HG03565 (cell line): Measurements from ENCODE around the gene ZFY.
"Not testable (repeated sequence)": the region's sequence is repeated elsewhere in the genome, so short reads cannot be mapped to it uniquely, and the experiment has no call there.

Source experiments
- ATAC-seq: cut with Tn5 transposase; IDR thresholded peaks from one replicate; pipeline ENCODE4 v1.9.1; 2021; ENCODE audit warnings: mild to moderate bottlenecking, moderate library complexity; ENCODE audit not compliant: unreplicated experiment

Gene ZFY

DNA sequence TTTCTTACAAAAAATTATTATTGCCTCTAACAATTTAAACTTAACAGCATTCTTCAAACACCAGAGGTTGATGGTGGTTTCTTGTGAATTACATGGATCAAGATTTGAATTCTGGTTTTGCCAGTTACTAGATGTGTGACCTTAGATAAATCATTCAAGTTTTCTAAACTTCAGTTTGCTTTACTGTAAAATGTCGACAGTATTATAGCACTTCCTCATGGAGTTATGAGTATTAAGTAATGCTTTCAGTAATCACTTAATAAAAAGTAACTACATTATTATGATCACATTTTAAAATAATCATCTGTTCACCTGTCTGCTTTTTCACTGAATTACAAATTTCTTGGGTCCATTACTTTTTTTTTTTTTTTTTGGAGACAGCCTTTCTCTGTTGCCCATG is 37.5 kb downstream of the ZFY start:
- ATAC-seq, result peak; percentile 25

DNA sequence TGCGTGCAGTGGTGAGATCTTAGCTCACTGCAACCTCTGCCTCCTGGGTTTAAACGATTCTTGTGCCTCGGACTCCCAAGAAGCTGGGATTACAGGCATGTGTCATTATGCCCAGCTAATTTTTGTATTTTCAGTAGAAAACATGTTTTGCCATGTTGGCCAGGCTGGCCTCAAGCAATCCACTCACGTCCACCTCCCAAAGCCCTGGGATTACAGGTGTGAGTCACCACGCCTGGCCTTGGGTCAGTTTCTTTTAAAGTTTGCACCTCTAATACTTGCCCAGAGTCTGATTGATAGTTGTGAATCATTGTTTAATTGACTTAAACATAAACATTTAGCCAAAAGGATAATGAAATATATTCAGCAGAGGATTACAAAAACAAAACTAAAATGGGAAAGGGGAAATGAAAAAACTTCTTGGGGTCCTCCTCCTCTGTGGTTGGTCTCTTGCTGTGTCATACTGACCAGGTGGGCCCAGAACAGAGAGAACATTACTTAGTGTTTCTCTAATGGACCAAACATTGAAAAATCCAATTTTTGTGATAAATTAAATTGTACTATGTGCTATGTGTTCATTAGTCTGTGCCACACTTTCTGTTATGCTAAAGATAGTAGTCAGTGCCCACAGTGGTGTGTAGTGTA is 38.0 kb downstream of the ZFY start:
- ATAC-seq, result peak; percentile 54

DNA sequence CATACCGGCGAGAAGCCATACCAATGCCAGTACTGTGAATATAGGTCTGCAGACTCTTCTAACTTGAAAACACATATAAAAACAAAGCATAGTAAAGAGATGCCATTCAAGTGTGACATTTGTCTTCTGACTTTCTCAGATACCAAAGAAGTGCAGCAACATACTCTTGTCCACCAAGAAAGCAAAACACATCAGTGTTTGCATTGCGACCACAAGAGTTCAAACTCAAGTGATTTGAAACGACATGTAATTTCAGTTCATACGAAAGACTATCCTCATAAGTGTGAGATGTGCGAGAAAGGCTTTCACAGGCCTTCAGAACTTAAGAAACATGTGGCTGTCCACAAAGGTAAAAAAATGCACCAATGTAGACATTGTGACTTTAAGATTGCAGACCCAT is 44.1 kb downstream of the ZFY start:
- no peak for ATAC-seq

DNA sequence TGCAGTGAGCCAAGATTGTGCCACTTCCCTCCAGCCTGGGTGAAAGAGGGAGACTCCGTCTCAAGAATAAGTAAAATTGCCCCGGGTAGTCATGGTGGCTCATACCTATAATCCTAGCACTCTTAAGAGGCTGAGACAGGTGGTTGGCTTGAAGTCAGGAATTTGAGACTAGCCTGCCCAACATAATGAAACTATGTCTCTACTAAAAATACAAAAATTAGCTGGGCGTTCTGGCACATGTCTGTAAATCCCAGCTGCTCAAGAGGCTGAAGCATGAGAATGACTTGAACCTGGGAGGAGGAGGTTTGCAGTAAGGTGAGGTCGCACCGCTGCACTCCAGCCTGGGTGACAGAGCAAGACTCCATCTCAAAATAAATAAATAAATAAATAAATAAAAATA is 49.3 kb downstream of the ZFY start:
- ATAC-seq, result no peak

DNA sequence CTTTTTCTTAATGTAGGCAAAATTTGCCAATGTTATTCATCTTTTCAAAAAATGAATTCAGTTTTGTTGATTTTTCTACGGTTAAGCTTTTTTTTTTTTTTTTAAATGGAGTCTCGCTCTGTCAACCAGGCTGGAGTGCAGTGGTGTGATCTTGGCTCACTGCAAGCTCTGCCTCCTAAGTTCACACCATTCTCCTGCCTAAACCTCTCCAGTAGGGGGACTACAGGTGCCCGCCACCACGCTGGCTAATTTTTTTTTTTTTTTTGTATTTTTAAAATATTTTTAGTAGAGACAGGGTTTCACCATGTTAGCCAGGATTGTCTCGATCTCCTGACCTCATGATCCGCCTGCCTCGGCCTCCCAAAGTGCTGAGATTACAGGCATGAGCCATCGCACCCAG is 52.0 kb downstream of the ZFY start:
- not testable (repeated sequence) for ATAC-seq

DNA sequence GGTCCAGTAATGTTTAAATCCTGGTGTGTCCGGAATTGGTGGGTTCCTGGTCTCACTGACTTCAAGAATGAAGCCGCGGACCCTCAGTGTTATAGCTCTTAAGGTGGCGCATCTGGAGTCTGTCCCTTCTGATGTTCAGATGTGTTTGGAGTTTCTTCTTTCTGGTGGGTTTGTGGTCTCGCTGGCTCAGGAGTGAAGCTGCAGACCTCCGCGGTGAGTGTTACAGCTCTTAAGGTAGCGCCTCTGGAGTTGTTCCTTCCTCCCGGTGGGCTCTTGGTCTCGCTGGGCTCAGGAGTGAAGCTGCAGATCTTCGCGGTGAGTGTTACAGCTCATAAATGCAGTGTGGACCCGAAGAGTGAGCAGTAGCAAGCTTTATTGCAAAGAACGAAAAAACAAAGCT is 62.2 kb downstream of the ZFY start:
- ATAC-seq, result not testable (repeated sequence)

DNA sequence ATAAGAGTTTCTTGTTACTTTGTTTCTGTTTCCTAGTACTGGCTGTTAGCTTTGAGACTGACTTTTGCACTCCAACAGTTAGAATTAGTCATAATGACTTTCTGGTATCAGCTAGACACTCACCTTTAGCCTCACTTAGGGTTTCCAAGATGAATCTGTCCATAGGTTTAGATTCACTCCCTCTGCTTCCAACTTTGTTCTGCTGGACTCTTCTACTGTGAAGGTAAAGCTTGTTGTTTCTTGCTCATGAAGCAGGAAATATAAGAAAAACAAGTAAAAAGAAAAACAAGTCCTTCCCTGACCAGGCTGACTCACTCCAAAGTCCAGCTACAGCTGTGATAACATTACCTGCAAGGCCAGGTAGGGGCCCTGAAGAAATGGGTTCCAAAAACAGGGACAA is 67.0 kb downstream of the ZFY start:
- ATAC-seq, result peak; percentile 31

DNA sequence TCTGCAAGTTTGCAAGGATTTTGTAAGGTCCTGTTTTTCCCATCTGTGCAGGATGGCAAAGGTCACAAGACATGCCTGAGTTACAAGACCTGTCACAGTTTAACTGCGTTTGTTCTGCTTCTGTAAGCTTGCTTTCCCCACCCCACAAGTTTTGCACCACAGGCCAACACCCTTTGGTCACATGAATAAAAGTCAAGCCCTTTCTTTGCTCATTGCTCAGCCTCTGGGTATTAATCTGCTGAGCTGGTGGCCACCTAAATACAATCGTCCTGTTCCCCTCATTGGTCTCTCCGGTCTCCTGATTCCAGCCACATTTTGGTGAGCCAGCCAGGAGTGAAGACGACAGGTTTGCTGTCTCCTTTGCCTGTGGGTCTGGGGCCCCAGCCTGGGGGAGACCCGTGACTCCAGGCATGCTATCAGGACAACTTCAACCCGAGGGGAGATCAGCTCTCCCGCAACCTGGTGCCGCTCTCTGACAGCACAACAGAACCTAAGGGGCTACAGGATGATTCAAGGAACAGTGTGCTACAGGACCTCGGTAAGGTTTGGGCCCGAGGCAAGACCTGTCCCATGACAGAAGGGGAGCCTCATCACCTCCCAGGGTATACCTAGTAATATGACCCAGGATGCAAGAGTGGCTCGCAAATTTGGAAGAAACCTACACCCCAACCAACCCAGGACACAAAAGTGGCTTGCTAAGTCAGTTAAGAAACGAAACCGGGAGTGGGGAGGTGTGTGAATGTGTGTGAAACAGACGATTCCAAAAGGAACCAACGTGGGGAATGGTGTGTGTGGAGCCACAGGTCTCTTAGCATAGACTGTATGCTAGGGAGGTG is 67.7 kb downstream of the ZFY start:
- no peak for ATAC-seq

DNA sequence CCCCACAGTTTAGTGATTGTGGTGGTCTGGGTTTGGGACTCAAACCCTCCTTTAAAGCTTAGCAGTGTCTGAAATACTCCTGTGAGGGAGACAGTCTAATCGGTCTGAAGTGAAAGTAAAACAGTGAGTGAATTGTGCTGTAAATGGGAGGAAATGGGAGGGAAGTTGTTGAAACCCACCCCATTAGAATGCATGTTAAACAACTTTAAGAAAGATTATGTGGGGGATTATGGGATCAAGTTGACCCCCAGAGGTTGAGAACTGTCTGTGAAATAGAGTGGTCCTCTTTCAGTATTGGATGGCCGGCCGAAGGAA is 68.3 kb downstream of the ZFY start:
- no peak for ATAC-seq

DNA sequence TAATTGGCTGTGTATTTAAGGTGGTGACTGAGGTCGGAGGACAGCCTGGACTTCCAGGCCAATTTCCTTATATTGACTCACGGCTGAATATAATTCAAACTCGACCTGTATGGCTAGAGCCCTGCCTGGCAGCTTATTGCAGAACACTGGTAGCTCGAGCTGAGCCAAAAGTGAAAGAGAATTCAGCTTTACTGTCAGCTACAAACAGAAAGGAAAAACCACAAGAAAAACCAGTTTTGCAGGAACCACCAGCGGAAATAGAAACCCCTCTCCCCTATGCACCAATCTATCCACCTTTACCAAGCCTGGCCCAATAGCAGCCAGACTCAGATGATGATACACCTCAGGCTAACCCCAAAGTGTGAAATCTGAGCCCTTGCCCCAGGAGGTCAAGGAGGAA is 68.7 kb downstream of the ZFY start:
- ATAC-seq, result peak; percentile 28

DNA sequence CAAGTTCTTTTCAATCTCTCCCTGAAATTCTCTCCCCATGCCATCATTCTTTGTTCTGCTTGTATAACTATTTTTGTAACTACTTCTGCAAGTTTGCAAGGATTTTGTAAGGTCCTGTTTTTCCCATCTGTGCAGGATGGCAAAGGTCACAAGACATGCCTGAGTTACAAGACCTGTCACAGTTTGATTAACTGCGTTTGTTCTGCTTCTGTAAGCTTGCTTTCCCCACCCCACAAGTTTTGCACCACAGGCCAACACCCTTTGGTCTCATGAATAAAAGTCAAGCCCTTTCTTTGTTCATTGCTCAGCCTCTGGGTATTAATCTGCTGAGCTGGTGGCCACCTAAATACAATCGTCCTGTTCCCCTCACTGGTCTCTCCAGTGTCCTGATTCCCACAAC is 70.8 kb downstream of the ZFY start:
- not testable (repeated sequence) for ATAC-seq

DNA sequence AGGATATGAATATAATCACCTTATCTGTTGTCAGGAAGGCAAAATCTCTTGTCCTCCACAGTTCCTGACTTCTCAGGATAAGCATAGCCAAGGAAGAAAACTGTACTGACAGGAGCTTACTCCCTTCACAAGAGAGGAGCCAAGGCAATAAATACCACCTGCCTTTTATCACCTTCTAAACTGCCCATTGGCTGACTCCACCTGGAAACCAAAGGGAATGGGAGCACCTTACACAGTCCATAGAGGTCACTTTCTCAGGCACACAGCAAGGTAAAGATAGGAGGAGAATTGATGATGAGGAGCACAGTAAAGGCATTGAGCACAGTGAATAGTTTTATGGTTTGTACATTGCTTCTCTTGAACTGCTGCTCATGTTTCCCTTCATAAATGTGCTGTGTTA is 72.8 kb downstream of the ZFY start:
- ATAC-seq, result no peak

DNA sequence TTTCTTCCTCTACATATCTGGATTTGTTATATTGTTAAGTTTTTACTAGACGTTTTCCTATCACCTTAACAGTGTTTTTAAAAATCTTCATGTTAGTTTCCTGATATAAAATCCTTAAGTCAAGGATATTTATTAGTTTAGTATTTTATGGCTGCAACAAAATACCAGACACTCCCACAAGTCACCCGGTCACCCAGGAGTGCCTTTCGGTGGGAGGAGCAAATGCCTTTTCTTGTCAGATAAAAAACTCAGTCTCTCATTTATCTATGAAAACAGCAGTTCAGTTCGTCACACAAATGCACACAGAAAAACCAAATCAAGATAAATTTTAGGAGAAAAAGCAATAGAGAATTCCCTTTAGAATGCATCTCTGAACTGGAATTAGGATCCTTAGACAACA is 77.0 kb downstream of the ZFY start:
- ATAC-seq, result no peak

DNA sequence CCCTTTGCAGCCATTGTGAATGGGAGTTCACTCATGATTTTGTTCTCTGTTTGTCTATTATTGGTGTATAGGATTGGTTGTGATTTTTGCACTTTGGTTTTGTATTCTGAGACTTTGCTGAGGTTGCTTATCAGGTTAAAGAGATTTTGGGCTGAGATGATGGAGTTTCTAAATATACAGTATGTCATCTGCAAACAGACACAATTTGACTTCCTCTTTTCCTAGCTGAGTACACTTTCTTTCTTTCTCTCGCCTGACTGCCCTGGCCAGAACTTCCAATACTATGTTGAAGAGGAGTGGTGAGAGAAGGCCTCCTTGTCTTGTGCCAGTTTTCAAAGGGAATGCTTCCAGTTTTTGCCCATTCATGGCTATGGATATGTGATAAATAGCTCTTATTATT is 81.4 kb downstream of the ZFY start:
- ATAC-seq, result no peak

DNA sequence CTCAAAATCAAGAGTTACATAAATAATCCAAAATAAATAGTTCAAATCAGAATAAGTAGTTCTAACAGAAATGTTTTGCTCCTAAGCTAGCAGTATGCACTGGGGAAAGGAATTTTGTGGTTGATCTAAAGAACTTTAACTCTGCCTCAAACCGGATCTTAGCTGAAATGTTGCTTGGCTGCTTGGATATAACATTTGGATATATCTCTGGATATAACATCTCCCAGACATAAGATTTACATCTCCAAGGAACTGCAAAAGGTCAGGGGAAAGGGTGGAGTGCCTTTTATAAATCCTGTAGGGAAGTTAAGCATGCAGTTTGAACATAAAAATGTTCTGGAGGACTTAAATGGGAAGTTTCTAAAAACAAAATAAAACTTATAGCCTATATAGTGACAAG is 83.4 kb downstream of the ZFY start:
- no peak for ATAC-seq

DNA sequence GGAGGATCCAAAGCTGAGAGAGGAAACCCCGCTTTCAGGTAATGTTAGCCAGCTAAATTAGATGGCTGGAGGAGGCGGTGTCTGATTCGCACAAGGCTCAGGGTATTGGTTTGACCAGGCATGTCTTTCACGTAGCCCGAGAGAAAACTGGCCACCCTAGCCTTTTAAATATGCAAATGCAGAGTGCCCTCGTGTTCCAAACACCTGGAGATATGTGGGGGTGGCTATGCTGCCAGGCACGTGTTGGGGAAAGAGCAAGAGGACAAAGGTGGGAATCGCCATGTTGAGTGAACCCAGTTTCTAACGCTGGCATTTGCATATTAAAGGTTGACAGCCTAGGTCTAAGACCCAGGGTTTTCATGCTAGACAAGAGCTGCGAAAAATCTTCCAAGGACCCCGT is 84.4 kb downstream of the ZFY start:
- no peak for ATAC-seq

DNA sequence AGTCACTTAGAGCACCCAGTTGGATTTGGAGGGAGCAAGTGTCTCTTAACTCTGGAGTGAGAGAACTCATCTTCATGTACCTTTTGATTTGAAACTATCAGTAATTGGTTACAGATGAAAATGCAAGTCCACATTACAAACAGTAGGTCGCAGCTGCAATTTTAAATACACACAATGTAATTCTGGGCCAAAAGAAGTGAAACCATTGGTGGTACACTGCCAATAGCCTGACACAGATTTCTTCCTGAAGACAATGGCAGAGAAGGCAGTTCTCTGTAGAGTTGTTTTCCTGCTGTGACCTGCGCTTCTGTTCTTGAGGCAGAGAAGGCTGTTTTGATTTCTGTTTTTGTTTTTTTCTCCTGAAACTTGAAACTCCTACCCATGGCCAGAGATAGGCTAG is 86.0 kb downstream of the ZFY start:
- ATAC-seq, result no peak

DNA sequence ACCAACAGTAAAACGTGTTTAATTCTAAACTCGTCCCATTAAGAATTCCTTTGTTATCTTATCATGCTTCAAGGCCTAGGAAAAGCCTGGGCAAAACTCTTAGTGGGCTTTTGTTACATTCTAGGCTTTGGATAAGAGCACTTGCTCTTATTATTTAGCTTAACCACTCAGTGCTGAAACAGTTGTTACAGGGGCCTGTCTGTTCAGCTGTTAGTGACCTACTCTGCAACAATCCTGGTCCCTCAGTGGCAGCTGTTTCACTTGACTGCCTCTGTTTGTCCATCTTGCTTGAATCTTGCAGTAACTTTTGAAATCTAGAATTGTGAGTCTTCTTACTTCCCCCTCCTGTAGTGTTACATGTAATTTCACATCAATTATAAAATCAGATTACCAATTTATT is 88.4 kb downstream of the ZFY start:
- ATAC-seq, result no peak

DNA sequence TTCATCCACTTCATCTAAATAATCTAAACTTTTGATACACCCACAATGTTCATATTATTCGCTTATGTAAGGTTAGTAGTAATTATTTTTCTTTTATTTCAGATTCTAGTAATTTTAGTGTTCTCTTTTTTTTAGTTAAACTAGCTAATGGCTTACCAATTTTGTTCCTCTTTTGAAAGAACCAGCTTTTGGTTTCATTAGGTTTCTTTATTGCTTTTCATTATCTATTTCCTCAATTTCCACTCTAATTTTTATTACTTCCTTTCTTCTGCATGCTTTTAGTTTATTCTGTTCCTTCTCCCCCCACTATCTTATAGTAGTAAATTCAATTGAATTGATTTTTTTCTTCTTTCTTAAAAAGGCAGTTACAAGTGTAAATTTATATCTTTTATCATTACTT is 90.2 kb downstream of the ZFY start:
- no peak for ATAC-seq
